K562 (cell line): ENCODE measurements around the gene PCDHB13.

Source experiments
- CTCF ChIP-seq, 3 experiments: IDR thresholded peaks in 2 of 3; conservative IDR thresholded peaks in 1 of 3; 2 replicates each; pipeline ENCODE4 v1.5.1; 2011 to 2012; ENCODE audit warnings: low read length in 3 of 3, mild to moderate bottlenecking in 3 of 3, control low read depth in 2 of 3, improper control_type of control experiment in 1 of 3, inconsistent platforms in 1 of 3, low read depth in 1 of 3, mixed read lengths in 1 of 3, moderate library complexity in 1 of 3; ENCODE audit not compliant: insufficient read depth in 2 of 3
- ESRRA ChIP-seq: fragments of 450-650 bp; IDR thresholded peaks from 2 replicates; pipeline ENCODE4 v1.6.1; 2014; ENCODE audit warnings: low read depth, mild to moderate bottlenecking, moderate library complexity, borderline replicate concordance
- SRSF1 ChIP-seq: fragments of 200-400 bp; formaldehyde crosslinking; IDR thresholded peaks from 2 replicates; pipeline ENCODE4 v1.6.1; 2017; ENCODE audit warnings: mild to moderate bottlenecking, low read depth, low read length, moderate library complexity
- TSC22D4 ChIP-seq: fragments of 450-650 bp; IDR thresholded peaks from 2 replicates; pipeline ENCODE4 v1.6.1; 2016; ENCODE audit warnings: missing genetic modification characterization, missing biosample characterization, control low read depth
- UBTF ChIP-seq, 2 experiments: IDR thresholded peaks; 2 replicates each; pipeline ENCODE4 v1.6.1; 2012; ENCODE audit warnings: improper control_type of control experiment in 2 of 2, low read depth in 2 of 2, low read length in 2 of 2, borderline replicate concordance in 1 of 2

GRCh38 chr5:141245250-141245717, 31.6 kb downstream of the PCDHB13 start, which contains the start of gene PCDHB15:
- TF ChIP-seq CTCF (IDR thresholded peaks at IDR 0.05 in 2 of 3, conservative IDR thresholded peaks at IDR 0.05 in 1 of 3; ENCODE audit: insufficient read depth in 2 of 3, low read depth in 1 of 3, low read length in 3 of 3) = peak; percentile 38 to 67 (median 63); a peak in 5 of 6 replicates
- TF ChIP-seq UBTF (IDR thresholded peaks at IDR 0.05; ENCODE audit: borderline replicate concordance in 1 of 2, low read depth in 2 of 2, low read length in 2 of 2) = no peak
- no peak for TF ChIP-seq ESRRA
- no peak for TF ChIP-seq TSC22D4
- TF ChIP-seq SRSF1 = no peak
